ENCODE measurements around the gene PHRF1. TPM values are rescaled to one million over a fixed set of nuclear protein-coding genes. Genes with fewer than 3 reads are reported as not detected.

Gene PHRF1
- total and polyA plus RNA-seq, 7 donors = 6.6 to 29.3 (median 16.1) TPM

DNA sequence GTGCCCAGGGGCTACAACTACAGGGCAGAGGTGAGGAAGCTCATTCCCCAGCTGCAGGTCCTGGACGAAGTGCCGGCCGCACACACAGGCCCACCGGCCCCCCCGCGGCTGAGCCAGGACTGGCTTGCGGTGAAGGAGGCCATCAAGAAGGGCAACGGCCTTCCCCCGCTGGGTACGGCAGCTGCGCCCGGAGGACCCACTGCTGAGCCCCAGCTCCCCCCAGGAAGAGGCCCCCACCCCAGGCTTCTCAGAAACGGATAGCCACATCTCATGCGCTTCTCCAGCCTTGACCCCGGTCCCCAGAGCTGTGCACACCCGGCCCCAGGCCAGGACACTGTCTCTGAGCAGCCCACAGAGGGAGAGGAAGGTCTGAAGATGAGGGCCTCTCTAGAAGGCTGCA lies 25.1 kb upstream of the PHRF1 start:
- no peaks in the 10 kb centered on the region for H3K36me3 ChIP-seq
- WGBS, 2 donors = 85 to 89% methylated on average over 16 of the region's 16 CpGs
- peaks cover 0 to 20% (median 17%) of the 10 kb centered on the region in 4 donors for H3K4me1 ChIP-seq
- no peaks in the 10 kb centered on the region for H3K9me3 ChIP-seq
- intact Hi-C loops (cut with DNase I) = no loop called here
- DNase-seq = no peak
- H3K4me3 ChIP-seq = no peak overlapping the region
- no peak overlapping the region for H3K27ac ChIP-seq
- TF ChIP-seq EP300 (IDR thresholded peaks at IDR 0.05) (no peak), POLR2A (IDR thresholded peaks at IDR 0.05) (no peak), POLR2AphosphoS5 (IDR thresholded peaks at IDR 0.05) (no peak)
- TF ChIP-seq, protein P1, sequence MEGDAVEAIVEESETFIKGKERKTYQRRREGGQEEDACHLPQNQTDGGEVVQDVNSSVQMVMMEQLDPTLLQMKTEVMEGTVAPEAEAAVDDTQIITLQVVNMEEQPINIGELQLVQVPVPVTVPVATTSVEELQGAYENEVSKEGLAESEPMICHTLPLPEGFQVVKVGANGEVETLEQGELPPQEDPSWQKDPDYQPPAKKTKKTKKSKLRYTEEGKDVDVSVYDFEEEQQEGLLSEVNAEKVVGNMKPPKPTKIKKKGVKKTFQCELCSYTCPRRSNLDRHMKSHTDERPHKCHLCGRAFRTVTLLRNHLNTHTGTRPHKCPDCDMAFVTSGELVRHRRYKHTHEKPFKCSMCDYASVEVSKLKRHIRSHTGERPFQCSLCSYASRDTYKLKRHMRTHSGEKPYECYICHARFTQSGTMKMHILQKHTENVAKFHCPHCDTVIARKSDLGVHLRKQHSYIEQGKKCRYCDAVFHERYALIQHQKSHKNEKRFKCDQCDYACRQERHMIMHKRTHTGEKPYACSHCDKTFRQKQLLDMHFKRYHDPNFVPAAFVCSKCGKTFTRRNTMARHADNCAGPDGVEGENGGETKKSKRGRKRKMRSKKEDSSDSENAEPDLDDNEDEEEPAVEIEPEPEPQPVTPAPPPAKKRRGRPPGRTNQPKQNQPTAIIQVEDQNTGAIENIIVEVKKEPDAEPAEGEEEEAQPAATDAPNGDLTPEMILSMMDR (IDR thresholded peaks at IDR 0.05) = no peak
- peaks cover 32 to 61% (median 57%) of the 10 kb centered on the region in 3 donors for H3K27me3 ChIP-seq

GRCh38 chr11:551596-551995 lies 24.7 kb upstream of the PHRF1 start:
- intact Hi-C loops (cut with DNase I) = no loop called here
- no peak for DNase-seq
- no peaks in the 10 kb centered on the region for H3K9me3 ChIP-seq
- no peaks in the 10 kb centered on the region for H3K36me3 ChIP-seq
- 84 to 87% methylated on average over 12 of the region's 12 CpGs for WGBS, 2 donors
- no peak overlapping the region for H3K27ac ChIP-seq
- peaks cover 37 to 66% (median 61%) of the 10 kb centered on the region in 3 donors for H3K27me3 ChIP-seq
- H3K4me1 ChIP-seq = peaks cover 0 to 21% (median 17%) of the 10 kb centered on the region in 4 donors
- TF ChIP-seq, protein P1 (IDR thresholded peaks at IDR 0.05) = no peak
- TF ChIP-seq POLR2A (IDR thresholded peaks at IDR 0.05) (no peak), POLR2AphosphoS5 (IDR thresholded peaks at IDR 0.05) (no peak), EP300 (IDR thresholded peaks at IDR 0.05) (no peak)
- no peak overlapping the region for H3K4me3 ChIP-seq

DNA sequence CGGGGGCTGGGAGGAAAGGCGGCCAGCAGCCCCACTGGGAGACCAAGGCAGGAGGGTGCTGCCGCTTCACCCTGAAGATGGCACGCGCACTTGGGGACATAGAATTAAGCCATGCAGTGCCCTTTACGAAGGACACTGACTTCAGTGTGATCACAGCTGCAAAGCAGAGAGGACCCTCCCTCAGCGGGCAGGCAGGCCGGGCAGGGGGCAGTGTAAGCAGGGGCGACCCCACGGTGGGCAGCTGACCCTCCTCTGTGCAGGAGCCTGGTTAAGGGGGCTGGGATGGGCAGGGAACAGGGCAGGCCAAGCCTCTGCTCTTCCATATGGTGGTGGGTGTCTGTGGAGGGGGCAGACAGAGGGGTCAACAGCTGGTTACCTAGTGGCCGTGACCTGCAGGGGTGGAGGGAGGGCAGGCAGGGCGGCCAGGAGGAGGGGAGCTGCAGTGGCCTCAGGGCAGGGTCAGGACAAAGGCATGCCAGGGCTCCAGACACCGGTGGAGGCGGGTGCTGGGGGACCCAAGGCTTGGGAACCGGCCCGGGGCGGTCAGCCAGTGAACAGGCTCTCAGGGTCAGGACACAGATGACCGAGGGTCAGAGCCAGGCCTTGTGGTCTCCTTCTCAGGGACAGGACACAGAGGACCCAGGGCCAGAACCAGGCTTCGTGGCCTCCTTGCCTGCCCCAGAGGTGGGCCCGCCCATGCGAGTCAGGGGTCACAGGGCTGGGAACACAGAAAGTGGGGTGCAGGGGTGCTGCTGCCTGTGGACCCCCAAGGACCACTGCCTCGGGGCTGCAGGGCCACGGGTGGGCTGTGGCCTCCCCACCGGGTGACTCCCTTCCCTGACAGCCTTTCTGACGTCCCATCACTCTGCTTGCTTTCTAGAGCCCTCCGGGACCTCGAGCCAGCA lies 22.9 kb upstream of the PHRF1 start:
- DNase-seq = no peak
- peaks cover 0 to 21% (median 17%) of the 10 kb centered on the region in 4 donors for H3K4me1 ChIP-seq
- intact Hi-C loops (cut with DNase I) = no loop called here
- WGBS, 2 donors = 83 to 88% methylated on average over 27 of the region's 27 CpGs
- no peaks in the 10 kb centered on the region for H3K36me3 ChIP-seq
- TF ChIP-seq, protein P1 (IDR thresholded peaks at IDR 0.05) = no peak
- no peak for TF ChIP-seq POLR2AphosphoS5 (IDR thresholded peaks at IDR 0.05)
- TF ChIP-seq POLR2A (IDR thresholded peaks at IDR 0.05) = no peak
- TF ChIP-seq EP300 (IDR thresholded peaks at IDR 0.05) = no peak
- no peaks in the 10 kb centered on the region for H3K9me3 ChIP-seq
- peaks cover 41 to 83% (median 78%) of the 10 kb centered on the region in 3 donors for H3K27me3 ChIP-seq
- no peak overlapping the region for H3K27ac ChIP-seq
- no peak overlapping the region for H3K4me3 ChIP-seq

DNA sequence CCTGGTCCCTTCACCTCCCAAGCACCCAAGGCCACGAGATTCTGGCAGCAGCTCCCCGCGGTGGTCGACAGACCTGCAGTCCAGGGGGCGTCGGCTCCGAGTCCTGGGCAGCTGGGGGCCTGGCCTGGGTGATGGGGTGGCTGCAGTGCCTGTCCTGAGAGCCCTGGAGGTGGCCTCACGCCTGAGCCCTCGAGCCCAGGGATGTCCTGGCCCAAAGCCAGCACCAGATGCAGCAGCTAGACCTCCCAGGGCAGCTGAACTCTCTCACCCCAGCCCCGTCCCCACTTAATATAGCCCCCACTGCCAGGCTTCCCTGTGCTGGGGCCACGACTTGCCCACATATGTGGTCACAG lies 22.3 kb upstream of the PHRF1 start:
- Histone ChIP-seq H3K4me1 (peaks cover 0 to 21% (median 17%) of the 10 kb centered on the region in 4 donors), H3K9me3 (no peaks in the 10 kb centered on the region), H3K4me3 (no peak overlapping the region), H3K27ac (no peak overlapping the region), H3K27me3 (peaks cover 45 to 89% (median 84%) of the 10 kb centered on the region in 3 donors), H3K36me3 (no peaks in the 10 kb centered on the region)
- intact Hi-C loops (cut with DNase I) = loop anchor here (2.0 kb wide), 1 partner anchor 169 kb away; no protein-coding TSS in a partner anchor
- no peak for DNase-seq
- TF ChIP-seq POLR2AphosphoS5 (IDR thresholded peaks at IDR 0.05) = no peak
- TF ChIP-seq POLR2A (IDR thresholded peaks at IDR 0.05) = no peak
- TF ChIP-seq, protein P1 (IDR thresholded peaks at IDR 0.05) = no peak
- no peak for TF ChIP-seq EP300 (IDR thresholded peaks at IDR 0.05)
- 45 to 63% methylated on average over 11 of the region's 11 CpGs for WGBS, 2 donors
